Natural killer cell (primary cell): ENCODE data around the gene NHSL2. TPM values are rescaled to one million over a fixed set of nuclear protein-coding genes. Genes with fewer than 3 reads are reported as not detected.

Experiments
- ATAC-seq, 3 donors: fragments of 150-1000 bp in 2 of 3; fragments of 200-7000 bp in 1 of 3; cut with Tn5 transposase; 1 replicate in 1 of 3; 2 replicates in 2 of 3; pipeline ENCODE4 v1.10.0; 2021; ENCODE audit warnings: mild to moderate bottlenecking in 2 of 3, moderate library complexity in 2 of 3
- DNase-seq, 2 donors: peaks; one replicate each; pipeline versions ENCODE4 v3.0.0 to v3.0.0-alpha.2; 2013 to 2021; ENCODE audit warnings: mixed read lengths in 1 of 2
- H3K27ac ChIP-seq: one replicate; pipeline ENCODE4 v1.5.1; 2013; ENCODE audit warnings: mild to moderate bottlenecking, low read length
- H3K27me3 ChIP-seq: one replicate; pipeline ENCODE4 v1.6.1; 2013; ENCODE audit warnings: low read length; ENCODE audit not compliant: control insufficient read depth, insufficient read depth
- H3K36me3 ChIP-seq: one replicate; pipeline ENCODE4 v1.6.1; 2013; ENCODE audit warnings: low read length; ENCODE audit not compliant: control insufficient read depth, insufficient read depth
- H3K4me1 ChIP-seq: one replicate; pipeline ENCODE4 v1.6.1; 2013; ENCODE audit warnings: low read length; ENCODE audit not compliant: control insufficient read depth, insufficient read depth
- H3K4me3 ChIP-seq: one replicate; pipeline ENCODE4 v1.5.1; 2013; ENCODE audit warnings: low read length
- H3K9me3 ChIP-seq: one replicate; pipeline ENCODE4 v1.6.1; 2013; ENCODE audit warnings: low read length; ENCODE audit not compliant: control insufficient read depth, insufficient read depth
- H3K27ac Mint-ChIP-seq, 2 donors: one replicate each; pipeline ENCODE4 v1.8.0; 2022; ENCODE audit warnings: mild to moderate bottlenecking in 2 of 2, mixed read lengths in 2 of 2, moderate library complexity in 1 of 2
- H3K27me3 Mint-ChIP-seq, 2 donors: one replicate each; pipeline ENCODE4 v1.8.0; 2022; ENCODE audit warnings: low read depth in 2 of 2, mixed read lengths in 2 of 2
- H3K36me3 Mint-ChIP-seq: one replicate; pipeline ENCODE4 v1.8.0; 2022; ENCODE audit warnings: mixed read lengths
- H3K4me1 Mint-ChIP-seq, 2 donors: one replicate each; pipeline ENCODE4 v1.8.0; 2022; ENCODE audit warnings: mixed read lengths in 2 of 2
- H3K4me3 Mint-ChIP-seq: one replicate; pipeline ENCODE4 v1.8.0; 2022; ENCODE audit warnings: mild to moderate bottlenecking, moderate library complexity, mixed read lengths
- H3K9me3 Mint-ChIP-seq, 2 donors: one replicate each; pipeline ENCODE4 v1.8.0; 2022; ENCODE audit warnings: mixed read lengths in 2 of 2
- WGBS: methylation state at CpG from one replicate; pipeline ENCODE4 v1.1.7; 2013; ENCODE audit warnings: missing lambda C conversion rate; ENCODE audit not compliant: insufficient coverage; 5-methylcytosine and 5-hydroxymethylcytosine counted together
- intact Hi-C: fragments of 100-400 bp; cut with micrococcal nuclease; formaldehyde crosslinking; loops from one replicate; pipeline ENCODE4 v1.14.2; 2022
- total RNA-seq, 4 donors: library from RNA; stranded (reverse); fragments of 120-200 nt in 1 of 4; gene quantifications; one replicate each; pipeline versions ENCODE4 v1.2.3 to v1.2.4, GENCODE V29; 2013 to 2022
- TF ChIP-seq, protein P1 (sequence below): fragments of 200-600 bp; IDR thresholded peaks from one replicate; pipeline ENCODE4 v1.8.0; 2022; ENCODE audit warnings: antibody characterized with exemption

NHSL2 gene
- total RNA-seq, 3 donors from 2014 or later (not counting 1 experiment from before 2014, with no cell fraction given) = 15.0 to 32.5 (median 30.8) TPM

DNA sequence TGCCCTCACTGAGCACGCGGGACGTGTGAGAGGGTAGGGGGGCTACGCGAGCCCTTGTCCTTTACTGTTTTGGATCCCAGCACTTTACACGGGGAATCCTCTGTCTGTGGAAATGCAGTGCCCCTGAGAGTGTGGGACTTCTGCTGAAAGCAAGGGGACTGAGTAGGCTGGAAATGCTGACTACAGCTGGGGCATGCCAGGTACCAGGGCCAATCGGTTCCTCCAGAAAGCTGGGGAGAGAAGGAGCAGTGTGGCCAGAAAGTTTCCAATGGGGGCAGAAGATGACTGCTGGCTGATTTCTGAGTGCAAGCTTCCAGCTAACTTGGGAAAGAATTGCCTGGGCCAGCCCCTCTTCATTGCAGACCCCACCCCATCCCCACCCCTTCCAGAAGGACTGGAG is 1.5 kb downstream of the NHSL2 start:
- H3K36me3 ChIP-seq = no peaks in the 10 kb centered on the region
- no peak overlapping the region for H3K27ac Mint-ChIP-seq
- H3K4me1 ChIP-seq = peaks cover 16% of the 10 kb centered on the region
- H3K4me1 Mint-ChIP-seq = no peaks in the 10 kb centered on the region
- intact Hi-C loops = no loop called here
- peaks cover 5% of the 10 kb centered on the region for H3K27me3 ChIP-seq
- WGBS = 52% methylated on average over 7 of the region's 7 CpGs
- ATAC-seq (no peak), DNase-seq (no peak)
- H3K27me3 Mint-ChIP-seq = peaks cover 23 to 63% of the 10 kb centered on the region in 2 donors
- H3K36me3 Mint-ChIP-seq = no peaks in the 10 kb centered on the region
- no peak overlapping the region for H3K27ac ChIP-seq
- H3K4me3 Mint-ChIP-seq = no peak overlapping the region
- no peak overlapping the region for H3K4me3 ChIP-seq
- H3K9me3 ChIP-seq = no peaks in the 10 kb centered on the region
- TF ChIP-seq, protein P1, sequence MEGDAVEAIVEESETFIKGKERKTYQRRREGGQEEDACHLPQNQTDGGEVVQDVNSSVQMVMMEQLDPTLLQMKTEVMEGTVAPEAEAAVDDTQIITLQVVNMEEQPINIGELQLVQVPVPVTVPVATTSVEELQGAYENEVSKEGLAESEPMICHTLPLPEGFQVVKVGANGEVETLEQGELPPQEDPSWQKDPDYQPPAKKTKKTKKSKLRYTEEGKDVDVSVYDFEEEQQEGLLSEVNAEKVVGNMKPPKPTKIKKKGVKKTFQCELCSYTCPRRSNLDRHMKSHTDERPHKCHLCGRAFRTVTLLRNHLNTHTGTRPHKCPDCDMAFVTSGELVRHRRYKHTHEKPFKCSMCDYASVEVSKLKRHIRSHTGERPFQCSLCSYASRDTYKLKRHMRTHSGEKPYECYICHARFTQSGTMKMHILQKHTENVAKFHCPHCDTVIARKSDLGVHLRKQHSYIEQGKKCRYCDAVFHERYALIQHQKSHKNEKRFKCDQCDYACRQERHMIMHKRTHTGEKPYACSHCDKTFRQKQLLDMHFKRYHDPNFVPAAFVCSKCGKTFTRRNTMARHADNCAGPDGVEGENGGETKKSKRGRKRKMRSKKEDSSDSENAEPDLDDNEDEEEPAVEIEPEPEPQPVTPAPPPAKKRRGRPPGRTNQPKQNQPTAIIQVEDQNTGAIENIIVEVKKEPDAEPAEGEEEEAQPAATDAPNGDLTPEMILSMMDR = no peak
- H3K9me3 Mint-ChIP-seq = no peaks in the 10 kb centered on the region

DNA sequence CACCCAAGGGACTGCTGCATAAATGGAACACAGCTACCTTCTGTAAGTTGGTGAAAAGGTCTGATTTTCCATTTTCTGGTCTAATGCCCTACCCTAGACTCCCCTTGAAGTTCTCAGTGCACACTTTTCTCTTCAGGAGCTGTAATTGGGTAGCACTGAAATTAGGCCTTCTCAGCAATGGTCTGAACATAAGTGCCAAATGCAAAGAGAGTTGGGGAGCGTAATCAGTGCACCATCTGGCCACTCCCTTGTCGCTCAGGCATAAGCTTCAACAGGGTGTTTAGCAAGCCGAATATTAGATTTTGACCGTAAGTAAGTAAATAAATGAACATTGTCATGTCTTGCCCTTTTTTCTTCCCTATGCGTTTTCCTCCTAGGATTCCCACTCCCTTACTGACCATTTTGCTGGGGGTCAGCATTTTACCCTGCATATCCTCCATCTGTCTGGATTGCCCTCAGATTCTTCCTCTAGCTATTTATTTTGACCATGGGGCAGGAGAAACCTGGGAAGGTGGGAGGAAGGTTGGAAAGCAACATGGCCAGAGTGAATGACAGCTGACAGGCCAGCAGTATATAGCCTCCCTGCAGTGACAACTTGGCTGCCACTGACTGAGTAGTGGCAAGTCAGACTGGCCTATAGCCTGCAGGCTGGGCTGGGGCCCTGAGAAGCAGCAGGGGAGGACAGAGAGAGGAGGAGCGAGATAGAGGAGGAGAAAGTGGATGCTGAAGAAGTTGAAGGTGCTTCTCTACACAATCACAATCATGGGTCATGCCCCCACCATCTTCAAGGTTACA is 2.7 kb downstream of the NHSL2 start:
- H3K27me3 Mint-ChIP-seq = peaks cover 20 to 60% of the 10 kb centered on the region in 2 donors
- intact Hi-C loops = no loop called here
- Histone ChIP-seq H3K27me3 (peaks cover 5% of the 10 kb centered on the region), H3K4me3 (no peak overlapping the region), H3K9me3 (no peaks in the 10 kb centered on the region), H3K4me1 (peaks cover 16% of the 10 kb centered on the region), H3K36me3 (no peaks in the 10 kb centered on the region), H3K27ac (no peak overlapping the region)
- H3K36me3 Mint-ChIP-seq = no peaks in the 10 kb centered on the region
- no peak for DNase-seq
- no peak overlapping the region for H3K27ac Mint-ChIP-seq
- no peaks in the 10 kb centered on the region for H3K4me1 Mint-ChIP-seq
- no peak for ATAC-seq
- no peak overlapping the region for H3K4me3 Mint-ChIP-seq
- WGBS = 100% methylated on average over 3 of the region's 6 CpGs
- TF ChIP-seq, protein P1 = no peak
- H3K9me3 Mint-ChIP-seq = no peaks in the 10 kb centered on the region

DNA sequence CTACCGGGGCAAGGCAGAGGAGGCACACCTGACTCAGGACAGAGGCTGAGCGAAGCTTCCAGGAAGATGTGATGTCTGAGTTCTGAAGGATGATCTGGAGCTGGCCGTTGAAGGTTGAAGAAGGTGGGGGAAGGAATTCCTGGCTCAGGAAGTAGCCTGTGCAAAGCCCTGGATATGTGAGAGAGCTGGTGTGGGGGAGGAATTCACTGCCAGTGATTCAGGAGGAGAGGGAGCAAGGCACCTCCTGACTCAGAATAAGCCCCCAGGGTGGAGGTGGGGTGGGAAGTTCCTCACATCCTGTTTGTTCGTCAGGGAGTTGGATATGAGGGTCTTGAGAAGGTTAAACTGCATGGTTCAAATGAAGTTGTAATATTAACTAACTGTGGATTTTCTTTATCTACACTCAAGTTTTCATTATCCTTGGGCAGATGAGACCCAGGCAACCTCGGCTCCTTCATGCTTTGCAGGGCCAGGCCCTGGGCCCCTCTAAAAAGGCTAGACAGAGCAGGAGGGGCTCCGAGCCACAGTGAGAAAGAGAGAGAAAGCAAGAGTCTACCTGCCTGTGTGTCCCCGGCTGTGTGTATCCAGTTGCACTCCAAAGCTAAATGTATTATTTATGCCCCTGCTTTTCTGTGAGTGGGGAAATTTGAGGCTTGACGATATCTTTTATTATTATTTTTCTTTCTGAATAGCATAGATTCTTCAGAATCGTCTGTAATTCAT is 7.1 kb downstream of the NHSL2 start:
- Histone ChIP-seq H3K27me3 (no peaks in the 10 kb centered on the region), H3K4me1 (no peaks in the 10 kb centered on the region), H3K36me3 (no peaks in the 10 kb centered on the region), H3K27ac (no peak overlapping the region), H3K9me3 (no peaks in the 10 kb centered on the region), H3K4me3 (no peak overlapping the region)
- H3K4me3 Mint-ChIP-seq = no peak overlapping the region
- no peak overlapping the region for H3K27ac Mint-ChIP-seq
- H3K4me1 Mint-ChIP-seq = no peaks in the 10 kb centered on the region
- intact Hi-C loops = no loop called here
- H3K36me3 Mint-ChIP-seq = no peaks in the 10 kb centered on the region
- ATAC-seq (no peak), DNase-seq (no peak)
- no peaks in the 10 kb centered on the region for H3K9me3 Mint-ChIP-seq
- peaks cover 6 to 54% of the 10 kb centered on the region in 2 donors for H3K27me3 Mint-ChIP-seq
- TF ChIP-seq, protein P1 = no peak
- 74% methylated on average over 6 of the region's 9 CpGs for WGBS
